PFSK-1 (cell line): ENCODE results near the gene SMAD4.

ENCODE experiments used
- FOXP2 ChIP-seq: optimal IDR thresholded peaks from 2 replicates; pipeline ENCODE3; 2011; ENCODE audit warnings: borderline replicate concordance, control low read depth, inconsistent platforms; ENCODE audit not compliant: insufficient read depth; ENCODE audit errors: extremely low read length, extremely low read depth
- POLR2AphosphoS5 ChIP-seq: IDR thresholded peaks from 2 replicates; pipeline ENCODE4 v1.6.1; 2012; ENCODE audit warnings: low read depth, mild to moderate bottlenecking, control low read depth, low read length, moderate library complexity
- REST ChIP-seq, 2 experiments: IDR thresholded peaks; 2 replicates each; pipeline versions ENCODE4 v1.6.1 to v1.8.0; 2011 to 2012; ENCODE audit warnings: low read depth in 2 of 2, low read length in 2 of 2, control low read depth in 1 of 2, inconsistent platforms in 1 of 2, mild to moderate bottlenecking in 1 of 2, moderate library complexity in 1 of 2; ENCODE audit not compliant: insufficient read depth in 1 of 2
- SIN3A ChIP-seq: IDR thresholded peaks from 2 replicates; pipeline ENCODE4 v1.6.1; 2012; ENCODE audit warnings: mild to moderate bottlenecking, low read length, moderate library complexity, borderline replicate concordance; ENCODE audit not compliant: insufficient read depth
- TAF1 ChIP-seq: IDR thresholded peaks from 2 replicates; pipeline ENCODE4 v1.6.1; 2012; ENCODE audit warnings: low read length, control low read depth, borderline replicate concordance; ENCODE audit not compliant: insufficient read depth

SMAD4 gene

DNA sequence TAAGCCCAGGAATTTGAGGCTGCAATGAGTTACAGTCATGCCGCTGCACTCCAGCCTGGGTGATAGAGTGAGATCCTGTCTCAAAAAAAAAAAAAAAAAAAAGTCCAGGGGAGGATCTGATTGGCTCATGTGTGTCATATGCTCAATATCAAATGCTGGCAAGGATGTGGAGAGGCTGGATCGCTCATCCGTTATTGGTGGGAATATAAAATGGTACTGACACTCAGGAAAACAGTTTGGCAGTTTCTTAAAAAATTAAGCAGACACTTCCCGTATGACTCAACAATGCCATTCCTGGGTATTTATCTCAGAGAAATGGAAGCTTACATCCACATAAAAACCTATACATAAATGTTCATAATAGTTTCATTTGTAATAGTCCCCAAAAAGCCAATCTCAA, 98.5 kb downstream of the SMAD4 start:
- TF ChIP-seq FOXP2 (no peak), REST (IDR thresholded peaks at IDR 0.05; ENCODE audit: insufficient read depth in 1 of 2, low read depth in 2 of 2, low read length in 2 of 2) (no peak), POLR2AphosphoS5 (no peak), TAF1 (no peak), SIN3A (no peak)

GRCh38 chr18:51132256-51132935, 102.4 kb downstream of the SMAD4 start:
- TF ChIP-seq TAF1: no peak
- TF ChIP-seq REST (IDR thresholded peaks at IDR 0.05; ENCODE audit: insufficient read depth in 1 of 2, low read depth in 2 of 2, low read length in 2 of 2): no peak
- no peak for TF ChIP-seq POLR2AphosphoS5
- TF ChIP-seq FOXP2: no peak
- TF ChIP-seq SIN3A: no peak

- TF ChIP-seq REST (IDR thresholded peaks at IDR 0.05; ENCODE audit: insufficient read depth in 1 of 2, low read depth in 2 of 2, low read length in 2 of 2) (no peak), TAF1 (no peak), FOXP2 (no peak), SIN3A (no peak), POLR2AphosphoS5 (no peak)
These were observed 103.7 kb downstream of the SMAD4 start for GRCh38 chr18:51133580-51134160.
